ENCODE results near the gene NCEH1. TPM values are rescaled to one million over a fixed set of nuclear protein-coding genes. Genes with fewer than 3 reads are reported as not detected.

The NCEH1 gene
- polyA plus RNA-seq, 1 of the 3 experiments (the other 2 are of a cell fraction), result 7.5 TPM

DNA sequence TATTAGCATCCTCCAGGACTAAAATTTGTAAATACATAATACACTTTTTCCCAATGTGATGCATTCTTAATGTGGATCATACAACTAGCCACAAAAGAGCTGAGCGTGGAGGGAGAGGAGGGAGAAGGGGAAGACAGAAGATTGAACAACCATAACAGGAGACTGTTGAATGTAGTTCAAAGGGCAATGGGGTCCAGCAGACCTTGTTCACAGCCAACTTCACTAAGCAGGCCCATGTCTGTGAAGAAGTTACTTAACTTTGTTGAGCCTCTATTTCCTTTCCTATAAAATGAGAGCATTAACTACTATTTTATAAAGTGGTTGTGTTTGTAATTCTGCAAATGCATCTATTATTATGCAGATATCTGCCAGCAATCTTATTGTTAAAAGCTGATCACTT is 13.3 kb downstream of the NCEH1 start:
- H3F3A ChIP-seq (replicated peaks; ENCODE audit: insufficient read depth), result no peaks in the 10 kb centered on the region
- no peaks in the 10 kb centered on the region for H3K36me3 ChIP-seq (replicated peaks in 1 of 2; ENCODE audit: control insufficient read depth in 1 of 2, insufficient read depth in 2 of 2, low read length in 1 of 2)
- no peaks in the 10 kb centered on the region for H3K27me3 ChIP-seq (ENCODE audit: insufficient read depth)
- no peak overlapping the region for H3K27ac ChIP-seq (ENCODE audit: low read depth in 2 of 2, low read length in 1 of 2)
- peaks cover 63% of the 10 kb centered on the region; the same call in 1 of the 2 replicates for H3K79me2 ChIP-seq (ENCODE audit: insufficient read depth)
- CTCF ChIA-PET, result interaction anchor here (0.6 to 1.0 kb wide), 3 partner anchors 21 to 942 kb away, joined by 3 read pairs; no protein-coding TSS in a partner anchor
- WGBS (ENCODE audit: low lambda C conversion rate), result 95% methylated on average over 1 of the region's 1 CpG
- no peaks in the 10 kb centered on the region for H4K20me1 ChIP-seq (ENCODE audit: insufficient read depth)
- H3K4me1 ChIP-seq (ENCODE audit: control insufficient read depth in 1 of 2, insufficient read depth in 2 of 2, low read depth in 1 of 2, low read length in 1 of 2), result no peaks in the 10 kb centered on the region
- no peaks in the 10 kb centered on the region for H3K9me2 ChIP-seq
- H3K9me3 ChIP-seq, result no peaks in the 10 kb centered on the region
- POLR2A ChIA-PET, result no interaction called here
- H2AFZ ChIP-seq (ENCODE audit: low read depth), result no peak overlapping the region
- H3K4me2 ChIP-seq, result no peak overlapping the region
- no peak overlapping the region for H3K4me3 ChIP-seq (ENCODE audit: low read depth in 2 of 2, low read length in 1 of 2)
- TF ChIP-seq, protein P1, sequence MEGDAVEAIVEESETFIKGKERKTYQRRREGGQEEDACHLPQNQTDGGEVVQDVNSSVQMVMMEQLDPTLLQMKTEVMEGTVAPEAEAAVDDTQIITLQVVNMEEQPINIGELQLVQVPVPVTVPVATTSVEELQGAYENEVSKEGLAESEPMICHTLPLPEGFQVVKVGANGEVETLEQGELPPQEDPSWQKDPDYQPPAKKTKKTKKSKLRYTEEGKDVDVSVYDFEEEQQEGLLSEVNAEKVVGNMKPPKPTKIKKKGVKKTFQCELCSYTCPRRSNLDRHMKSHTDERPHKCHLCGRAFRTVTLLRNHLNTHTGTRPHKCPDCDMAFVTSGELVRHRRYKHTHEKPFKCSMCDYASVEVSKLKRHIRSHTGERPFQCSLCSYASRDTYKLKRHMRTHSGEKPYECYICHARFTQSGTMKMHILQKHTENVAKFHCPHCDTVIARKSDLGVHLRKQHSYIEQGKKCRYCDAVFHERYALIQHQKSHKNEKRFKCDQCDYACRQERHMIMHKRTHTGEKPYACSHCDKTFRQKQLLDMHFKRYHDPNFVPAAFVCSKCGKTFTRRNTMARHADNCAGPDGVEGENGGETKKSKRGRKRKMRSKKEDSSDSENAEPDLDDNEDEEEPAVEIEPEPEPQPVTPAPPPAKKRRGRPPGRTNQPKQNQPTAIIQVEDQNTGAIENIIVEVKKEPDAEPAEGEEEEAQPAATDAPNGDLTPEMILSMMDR (IDR thresholded peaks at IDR 0.05), result no peak
- TF ChIP-seq POLR2AphosphoS5 (IDR thresholded peaks at IDR 0.05; ENCODE audit: low read depth, low read length) (no peak), MXI1 (IDR thresholded peaks at IDR 0.05; ENCODE audit: low read depth, low read length) (no peak), FOXJ3 (CRISPR knock-in tag; IDR thresholded peaks at IDR 0.05) (no peak), TEAD4 (IDR thresholded peaks at IDR 0.05; ENCODE audit: borderline replicate concordance, insufficient read depth) (no peak)
- TF ChIP-seq, protein P2, sequence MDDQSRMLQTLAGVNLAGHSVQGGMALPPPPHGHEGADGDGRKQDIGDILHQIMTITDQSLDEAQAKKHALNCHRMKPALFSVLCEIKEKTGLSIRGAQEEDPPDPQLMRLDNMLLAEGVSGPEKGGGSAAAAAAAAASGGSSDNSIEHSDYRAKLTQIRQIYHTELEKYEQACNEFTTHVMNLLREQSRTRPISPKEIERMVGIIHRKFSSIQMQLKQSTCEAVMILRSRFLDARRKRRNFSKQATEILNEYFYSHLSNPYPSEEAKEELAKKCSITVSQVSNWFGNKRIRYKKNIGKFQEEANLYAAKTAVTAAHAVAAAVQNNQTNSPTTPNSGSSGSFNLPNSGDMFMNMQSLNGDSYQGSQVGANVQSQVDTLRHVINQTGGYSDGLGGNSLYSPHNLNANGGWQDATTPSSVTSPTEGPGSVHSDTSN (IDR thresholded peaks at IDR 0.05), result no peak
- no peak for DNase-seq
- H3K9ac ChIP-seq, result no peak overlapping the region

DNA sequence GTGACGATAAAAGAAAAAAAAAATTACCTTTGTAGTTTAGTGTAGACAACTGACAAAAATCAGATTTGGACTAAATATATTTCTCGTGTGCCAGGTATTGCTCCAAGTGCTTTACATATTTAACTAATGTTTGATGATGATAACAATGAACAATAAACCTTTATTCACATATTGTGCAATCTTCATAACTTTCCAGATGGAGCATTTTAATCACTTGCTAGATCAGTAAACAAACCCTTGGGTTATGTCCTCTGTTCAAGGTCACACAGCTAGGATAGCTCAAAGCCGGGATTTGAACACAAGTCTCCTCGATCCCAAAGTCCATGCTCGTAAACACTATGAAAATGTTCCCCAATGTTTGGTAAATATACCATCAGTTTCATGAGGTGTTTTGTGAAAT is 14.5 kb downstream of the NCEH1 start:
- H3K79me2 ChIP-seq (ENCODE audit: insufficient read depth), result peaks cover 51% of the 10 kb centered on the region; the same call in 1 of the 2 replicates
- ChIA-PET POLR2A (no interaction called here), CTCF (interaction anchor here (0.7 kb wide), 1 partner anchor 52 kb away, joined by 3 read pairs; no protein-coding TSS in a partner anchor)
- no peak overlapping the region for H3K4me2 ChIP-seq
- no peaks in the 10 kb centered on the region for H3K36me3 ChIP-seq (replicated peaks in 1 of 2; ENCODE audit: control insufficient read depth in 1 of 2, insufficient read depth in 2 of 2, low read length in 1 of 2)
- no peaks in the 10 kb centered on the region for H3K9me3 ChIP-seq
- DNase-seq, result no peak
- no peaks in the 10 kb centered on the region for H3K4me1 ChIP-seq (ENCODE audit: control insufficient read depth in 1 of 2, insufficient read depth in 2 of 2, low read depth in 1 of 2, low read length in 1 of 2)
- H3K4me3 ChIP-seq (ENCODE audit: low read depth in 2 of 2, low read length in 1 of 2), result no peak overlapping the region
- H3K27me3 ChIP-seq (ENCODE audit: insufficient read depth), result no peaks in the 10 kb centered on the region
- H3K27ac ChIP-seq (ENCODE audit: low read depth in 2 of 2, low read length in 1 of 2), result no peak overlapping the region
- WGBS (ENCODE audit: low lambda C conversion rate), result 91% methylated on average over 5 of the region's 5 CpGs
- no peak overlapping the region for H3K9ac ChIP-seq
- no peaks in the 10 kb centered on the region for H4K20me1 ChIP-seq (ENCODE audit: insufficient read depth)
- no peaks in the 10 kb centered on the region for H3F3A ChIP-seq (replicated peaks; ENCODE audit: insufficient read depth)
- no peak overlapping the region for H2AFZ ChIP-seq (ENCODE audit: low read depth)
- H3K9me2 ChIP-seq, result no peaks in the 10 kb centered on the region
- TF ChIP-seq FOXM1 (IDR thresholded peaks at IDR 0.05; ENCODE audit: low read depth), result no peak
- TF ChIP-seq, protein P3, sequence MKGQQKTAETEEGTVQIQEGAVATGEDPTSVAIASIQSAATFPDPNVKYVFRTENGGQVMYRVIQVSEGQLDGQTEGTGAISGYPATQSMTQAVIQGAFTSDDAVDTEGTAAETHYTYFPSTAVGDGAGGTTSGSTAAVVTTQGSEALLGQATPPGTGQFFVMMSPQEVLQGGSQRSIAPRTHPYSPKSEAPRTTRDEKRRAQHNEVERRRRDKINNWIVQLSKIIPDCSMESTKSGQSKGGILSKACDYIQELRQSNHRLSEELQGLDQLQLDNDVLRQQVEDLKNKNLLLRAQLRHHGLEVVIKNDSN (IDR thresholded peaks at IDR 0.05; ENCODE audit: borderline replicate concordance, low read depth), result no peak
- no peak for TF ChIP-seq RXRA (IDR thresholded peaks at IDR 0.05; ENCODE audit: borderline replicate concordance, low read depth)
- TF ChIP-seq, protein P4, sequence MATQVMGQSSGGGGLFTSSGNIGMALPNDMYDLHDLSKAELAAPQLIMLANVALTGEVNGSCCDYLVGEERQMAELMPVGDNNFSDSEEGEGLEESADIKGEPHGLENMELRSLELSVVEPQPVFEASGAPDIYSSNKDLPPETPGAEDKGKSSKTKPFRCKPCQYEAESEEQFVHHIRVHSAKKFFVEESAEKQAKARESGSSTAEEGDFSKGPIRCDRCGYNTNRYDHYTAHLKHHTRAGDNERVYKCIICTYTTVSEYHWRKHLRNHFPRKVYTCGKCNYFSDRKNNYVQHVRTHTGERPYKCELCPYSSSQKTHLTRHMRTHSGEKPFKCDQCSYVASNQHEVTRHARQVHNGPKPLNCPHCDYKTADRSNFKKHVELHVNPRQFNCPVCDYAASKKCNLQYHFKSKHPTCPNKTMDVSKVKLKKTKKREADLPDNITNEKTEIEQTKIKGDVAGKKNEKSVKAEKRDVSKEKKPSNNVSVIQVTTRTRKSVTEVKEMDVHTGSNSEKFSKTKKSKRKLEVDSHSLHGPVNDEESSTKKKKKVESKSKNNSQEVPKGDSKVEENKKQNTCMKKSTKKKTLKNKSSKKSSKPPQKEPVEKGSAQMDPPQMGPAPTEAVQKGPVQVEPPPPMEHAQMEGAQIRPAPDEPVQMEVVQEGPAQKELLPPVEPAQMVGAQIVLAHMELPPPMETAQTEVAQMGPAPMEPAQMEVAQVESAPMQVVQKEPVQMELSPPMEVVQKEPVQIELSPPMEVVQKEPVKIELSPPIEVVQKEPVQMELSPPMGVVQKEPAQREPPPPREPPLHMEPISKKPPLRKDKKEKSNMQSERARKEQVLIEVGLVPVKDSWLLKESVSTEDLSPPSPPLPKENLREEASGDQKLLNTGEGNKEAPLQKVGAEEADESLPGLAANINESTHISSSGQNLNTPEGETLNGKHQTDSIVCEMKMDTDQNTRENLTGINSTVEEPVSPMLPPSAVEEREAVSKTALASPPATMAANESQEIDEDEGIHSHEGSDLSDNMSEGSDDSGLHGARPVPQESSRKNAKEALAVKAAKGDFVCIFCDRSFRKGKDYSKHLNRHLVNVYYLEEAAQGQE (IDR thresholded peaks at IDR 0.05; ENCODE audit: low read depth, low read length), result no peak
- TF ChIP-seq FOXJ3 (CRISPR knock-in tag; IDR thresholded peaks at IDR 0.05), result no peak
- TF ChIP-seq GATA2 (CRISPR knock-in tag; IDR thresholded peaks at IDR 0.05), result no peak
- TF ChIP-seq, protein P5, sequence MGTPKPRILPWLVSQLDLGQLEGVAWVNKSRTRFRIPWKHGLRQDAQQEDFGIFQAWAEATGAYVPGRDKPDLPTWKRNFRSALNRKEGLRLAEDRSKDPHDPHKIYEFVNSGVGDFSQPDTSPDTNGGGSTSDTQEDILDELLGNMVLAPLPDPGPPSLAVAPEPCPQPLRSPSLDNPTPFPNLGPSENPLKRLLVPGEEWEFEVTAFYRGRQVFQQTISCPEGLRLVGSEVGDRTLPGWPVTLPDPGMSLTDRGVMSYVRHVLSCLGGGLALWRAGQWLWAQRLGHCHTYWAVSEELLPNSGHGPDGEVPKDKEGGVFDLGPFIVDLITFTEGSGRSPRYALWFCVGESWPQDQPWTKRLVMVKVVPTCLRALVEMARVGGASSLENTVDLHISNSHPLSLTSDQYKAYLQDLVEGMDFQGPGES (IDR thresholded peaks at IDR 0.05; ENCODE audit: low read depth, low read length), result no peak
- no peak for TF ChIP-seq EP300 (IDR thresholded peaks at IDR 0.05; ENCODE audit: borderline replicate concordance in 1 of 2, low read depth in 1 of 2, low read length in 1 of 2)
- TF ChIP-seq FOSL2 (IDR thresholded peaks at IDR 0.05; ENCODE audit: borderline replicate concordance, low read depth), result no peak
- TF ChIP-seq NFIC (IDR thresholded peaks at IDR 0.05; ENCODE audit: borderline replicate concordance), result no peak
- no peak for TF ChIP-seq SIN3A (IDR thresholded peaks at IDR 0.05; ENCODE audit: borderline replicate concordance, low read depth, low read length)
- TF ChIP-seq, protein P2 (IDR thresholded peaks at IDR 0.05), result no peak
- TF ChIP-seq, protein P6, sequence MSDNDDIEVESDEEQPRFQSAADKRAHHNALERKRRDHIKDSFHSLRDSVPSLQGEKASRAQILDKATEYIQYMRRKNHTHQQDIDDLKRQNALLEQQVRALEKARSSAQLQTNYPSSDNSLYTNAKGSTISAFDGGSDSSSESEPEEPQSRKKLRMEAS (IDR thresholded peaks at IDR 0.05; ENCODE audit: low read depth), result no peak
